H1 (cell line): ENCODE measurements around the gene PTPN7. TPM values are rescaled to one million over a fixed set of nuclear protein-coding genes. Genes with fewer than 3 reads are reported as not detected.

ENCODE experiments used
- CTCF ChIA-PET: fragments of 300-600 bp; sonication (Branson Sonifier 250); formaldehyde crosslinking; loops from one replicate; lab custom pipeline; 2021; ENCODE audit not compliant: partially characterized antibody; lab: Charles Lee
- POLR2A ChIA-PET: fragments of 300-600 bp; sonication (Branson Sonifier 250); formaldehyde crosslinking; loops from one replicate; lab custom pipeline; 2021; ENCODE audit warnings: inconsistent platforms; ENCODE audit not compliant: partially characterized antibody; lab: Charles Lee
- DNase-seq, 2 experiments: peaks; one replicate each; pipeline versions ENCODE4 v3.0.0 to v3.0.0-alpha.2; 2010 to 2022; ENCODE audit warnings: low spot score in 2 of 2, low read depth in 1 of 2, mixed read lengths in 1 of 2
- FAIRE-seq: peaks from 2 replicates; lab custom pipeline; 2011; peaks lifted over from hg19 to GRCh38; lab: Jason Lieb, UNC
- H2AFZ ChIP-seq: 2 replicates; pipeline ENCODE4 v1.8.1; 2012; ENCODE audit warnings: low read length, inconsistent platforms
- H2AK5ac ChIP-seq: 2 replicates; pipeline ENCODE4 v1.6.1; 2013; ENCODE audit warnings: low read depth, low read length
- H2BK120ac ChIP-seq: replicated peaks from 2 replicates; pipeline ENCODE3; 2013; ENCODE audit warnings: low read depth, low read length, inconsistent platforms
- H2BK12ac ChIP-seq: 2 replicates; pipeline ENCODE4 v1.6.1; 2013; ENCODE audit warnings: low read depth, low read length
- H2BK15ac ChIP-seq: 2 replicates; pipeline ENCODE4 v1.6.1; 2013; ENCODE audit warnings: low read length
- H2BK20ac ChIP-seq: 2 replicates; pipeline ENCODE4 v1.6.1; 2013; ENCODE audit warnings: low read length
- H2BK5ac ChIP-seq: 2 replicates; pipeline ENCODE4 v1.6.1; 2013; ENCODE audit warnings: low read depth, low read length
- H3K14ac ChIP-seq: 2 replicates; pipeline ENCODE4 v1.6.1; 2013; ENCODE audit warnings: inconsistent platforms; ENCODE audit not compliant: insufficient read length
- H3K18ac ChIP-seq: 2 replicates; pipeline ENCODE4 v1.6.1; 2013; ENCODE audit warnings: low read length; ENCODE audit errors: extremely low read depth
- H3K23ac ChIP-seq: 2 replicates; pipeline ENCODE4 v1.6.1; 2013; ENCODE audit warnings: inconsistent platforms; ENCODE audit not compliant: insufficient read length
- H3K23me2 ChIP-seq: 2 replicates; pipeline ENCODE4 v1.6.1; 2013; ENCODE audit warnings: low read depth, low read length
- H3K27ac ChIP-seq: 2 replicates; pipeline ENCODE4 v1.6.1; 2011; ENCODE audit warnings: low read depth, low read length, inconsistent platforms
- H3K27me3 ChIP-seq, 4 experiments: replicated peaks in 1 of 4; 1 replicate in 1 of 4; 2 replicates in 3 of 4; pipeline versions ENCODE4 v1.6.1 to v1.8.1; 2011 to 2013; ENCODE audit warnings: low read length in 3 of 4, mild to moderate bottlenecking in 3 of 4, inconsistent platforms in 2 of 4, mixed read lengths in 2 of 4, moderate library complexity in 1 of 4; ENCODE audit not compliant: control insufficient read depth in 3 of 4, insufficient read depth in 3 of 4; ENCODE audit errors: extremely low read depth in 1 of 4
- H3K36me3 ChIP-seq, 4 experiments: 2 replicates each; pipeline versions ENCODE4 v1.6.1 to v1.8.1; 2011 to 2013; ENCODE audit warnings: mild to moderate bottlenecking in 4 of 4, low read length in 3 of 4, moderate library complexity in 2 of 4, control low read depth in 1 of 4, inconsistent platforms in 1 of 4; ENCODE audit not compliant: insufficient read depth in 4 of 4, control insufficient read depth in 2 of 4
- H3K4ac ChIP-seq: replicated peaks from 2 replicates; pipeline ENCODE3; 2013; ENCODE audit warnings: low read length, low read depth, mixed read lengths, inconsistent platforms; ENCODE audit not compliant: insufficient read length
- H3K4me1 ChIP-seq, 4 experiments: replicated peaks in 1 of 4; 1 replicate in 1 of 4; 2 replicates in 3 of 4; pipeline versions ENCODE4 v1.6.1 to v1.8.1; 2011 to 2013; ENCODE audit warnings: low read length in 3 of 4, inconsistent platforms in 2 of 4, mixed read lengths in 1 of 4; ENCODE audit not compliant: insufficient read depth in 4 of 4, control insufficient read depth in 3 of 4
- H3K4me2 ChIP-seq, 2 experiments: 2 replicates each; pipeline versions ENCODE4 v1.6.1 to v1.8.1; 2011 to 2013; ENCODE audit warnings: low read depth in 2 of 2, low read length in 2 of 2, control low read depth in 1 of 2, inconsistent platforms in 1 of 2, mild to moderate bottlenecking in 1 of 2; ENCODE audit not compliant: insufficient read depth in 1 of 2
- H3K4me3 ChIP-seq, 4 experiments: fragments of 200-600, 300-600 bp in 1 of 4; sonication (generic), shearing (Covaris generic), sonication (Bioruptor Twin) in 1 of 4; 2 replicates each; pipeline versions ENCODE4 v1.5.1 to v1.8.1; 2011 to 2016; ENCODE audit warnings: low read length in 4 of 4, low read depth in 3 of 4, control low read depth in 2 of 4, inconsistent platforms in 2 of 4, mild to moderate bottlenecking in 2 of 4, mixed read lengths in 1 of 4, moderate library complexity in 1 of 4; ENCODE audit not compliant: insufficient read depth in 2 of 4; ENCODE audit errors: extremely low read depth in 1 of 4
- H3K56ac ChIP-seq: replicated peaks from 2 replicates; pipeline ENCODE3; 2013; ENCODE audit warnings: low read depth, mild to moderate bottlenecking, mixed read lengths, low read length, inconsistent platforms; ENCODE audit not compliant: insufficient read length
- H3K79me1 ChIP-seq: 2 replicates; pipeline ENCODE4 v1.6.1; 2013; ENCODE audit warnings: low read depth, low read length, control low read depth
- H3K79me2 ChIP-seq, 2 experiments: 2 replicates each; pipeline versions ENCODE4 v1.6.1 to v1.8.1; 2012 to 2013; ENCODE audit warnings: low read length in 2 of 2, mild to moderate bottlenecking in 2 of 2, inconsistent platforms in 1 of 2; ENCODE audit not compliant: insufficient read depth in 2 of 2, control insufficient read depth in 1 of 2
- H3K9ac ChIP-seq, 4 experiments: replicated peaks in 1 of 4; 1 replicate in 1 of 4; 2 replicates in 3 of 4; pipeline versions ENCODE4 v1.6.1 to v1.8.1; 2011 to 2013; ENCODE audit warnings: low read depth in 3 of 4, low read length in 3 of 4, control low read depth in 2 of 4, mild to moderate bottlenecking in 2 of 4, moderate library complexity in 2 of 4, inconsistent platforms in 1 of 4; ENCODE audit errors: extremely low read depth in 1 of 4
- H3K9me3 ChIP-seq, 2 experiments: 2 replicates each; pipeline versions ENCODE4 v1.6.1 to v1.8.1; 2012 to 2013; ENCODE audit warnings: mild to moderate bottlenecking in 2 of 2, moderate library complexity in 2 of 2, control low read depth in 1 of 2, inconsistent platforms in 1 of 2, low read depth in 1 of 2, low read length in 1 of 2, mixed read lengths in 1 of 2; ENCODE audit not compliant: insufficient read depth in 2 of 2
- H4K20me1 ChIP-seq, 2 experiments: replicated peaks in 1 of 2; 2 replicates each; pipeline versions ENCODE3 to v1.8.1; 2011 to 2013; ENCODE audit warnings: inconsistent platforms in 2 of 2, low read length in 2 of 2, mild to moderate bottlenecking in 1 of 2; ENCODE audit not compliant: insufficient read depth in 2 of 2, control insufficient read depth in 1 of 2
- H4K5ac ChIP-seq: 2 replicates; pipeline ENCODE4 v1.6.1; 2013; ENCODE audit warnings: low read length, low read depth, mixed read lengths, inconsistent platforms; ENCODE audit not compliant: insufficient read length
- H4K8ac ChIP-seq: 2 replicates; pipeline ENCODE4 v1.8.0; 2013; ENCODE audit warnings: mild to moderate bottlenecking, moderate library complexity, low read length, inconsistent platforms; ENCODE audit not compliant: insufficient read depth; ENCODE audit errors: extremely low read depth
- H4K91ac ChIP-seq: replicated peaks from 2 replicates; pipeline ENCODE3; 2013; ENCODE audit warnings: low read length, mixed read lengths, inconsistent platforms; ENCODE audit not compliant: insufficient read length
- ATF2 ChIP-seq: IDR thresholded peaks from 2 replicates; pipeline ENCODE4 v1.6.1; 2012; ENCODE audit warnings: low read length, inconsistent platforms
- CBX8 ChIP-seq: fragments of 300-800, 300-1000 bp; sonication (generic); IDR thresholded peaks from 2 replicates; pipeline ENCODE4 v1.7.1; 2016; ENCODE audit warnings: low read depth, low read length, borderline replicate concordance
- CEBPB ChIP-seq: IDR thresholded peaks from 2 replicates; pipeline ENCODE4 v1.6.1; 2012; ENCODE audit warnings: low read depth, low read length
- E2F6 ChIP-seq: IDR thresholded peaks from 2 replicates; pipeline ENCODE4 v1.6.1; 2012; ENCODE audit warnings: inconsistent platforms
- JUN ChIP-seq: IDR thresholded peaks from 2 replicates; pipeline ENCODE4 v1.6.1; 2011; ENCODE audit warnings: low read depth, mild to moderate bottlenecking, improper control_type of control experiment, low read length
- NANOG ChIP-seq: IDR thresholded peaks from 2 replicates; pipeline ENCODE4 v1.6.1; 2011; ENCODE audit warnings: low read length, low read depth, mild to moderate bottlenecking, inconsistent platforms; ENCODE audit not compliant: insufficient read depth, poor library complexity, severe bottlenecking
- POU5F1 ChIP-seq: IDR thresholded peaks from 2 replicates; pipeline ENCODE4 v1.6.1; 2011; ENCODE audit warnings: low read depth, mild to moderate bottlenecking, low read length, moderate library complexity
- RFX5 ChIP-seq: IDR thresholded peaks from 2 replicates; pipeline ENCODE4 v1.6.1; 2011; ENCODE audit warnings: low read depth, low read length, improper control_type of control experiment, borderline replicate concordance
- RXRA ChIP-seq: IDR thresholded peaks from 2 replicates; pipeline ENCODE4 v1.6.1; 2011; ENCODE audit warnings: low read depth, mild to moderate bottlenecking, low read length, moderate library complexity; ENCODE audit not compliant: insufficient read depth
- SAP30 ChIP-seq: fragments of 300-600 bp; sonication (generic); IDR thresholded peaks from 2 replicates; pipeline ENCODE4 v1.7.1; 2012; ENCODE audit warnings: low read length, moderate library complexity, mild to moderate bottlenecking, inconsistent platforms; ENCODE audit not compliant: insufficient read depth, insufficient replicate concordance
- SP1 ChIP-seq: IDR thresholded peaks from 2 replicates; pipeline ENCODE4 v1.6.1; 2011; ENCODE audit warnings: low read depth, low read length
- WGBS, 2 experiments: shearing (Covaris generic) in 1 of 2; methylation state at CpG; one replicate each; pipeline versions ENCODE4 v1.1.6 to v1.1.7; 2013 to 2015; ENCODE audit warnings: low lambda C conversion rate in 2 of 2, mixed read lengths in 2 of 2, inconsistent platforms in 1 of 2, low coverage in 1 of 2, missing lambda C conversion rate in 1 of 2; ENCODE audit not compliant: insufficient replicate concordance in 2 of 2, insufficient coverage in 1 of 2, insufficient read length in 1 of 2; ENCODE audit errors: extremely low coverage in 1 of 2, missing lambda C conversion rate in 1 of 2; 5-methylcytosine and 5-hydroxymethylcytosine counted together
- polyA plus RNA-seq, 7 experiments: library from polyadenylated mRNA; depleted of rRNA in 3 of 7; stranded (reverse) in 5 of 7; unstranded in 2 of 7; fragments of >200 nt in 5 of 7; fragments of 200-250 nt in 2 of 7; gene quantifications; 1 replicate in 5 of 7; 2 replicates in 1 of 7; 4 replicates in 1 of 7; pipeline versions ENCODE4 v1.2.1 to v1.2.3, GENCODE V29; 2011 to 2013; ENCODE audit warnings: missing spikeins in 2 of 7, mixed read lengths in 2 of 7
- total RNA-seq: library from RNA; stranded (reverse); fragmentation: NEBNext Ultra II Directional; extraction: Animal tissue kit (Norgen Biotek cat#: 25700); gene quantifications from 2 replicates; pipeline ENCODE4 v1.2.1, GENCODE V29; 2021

PTPN7 gene
- total and polyA plus RNA-seq, 2 of the 8 experiments (the other 6 are each of a cell fraction or from before 2014, with no cell fraction given), result 0.20 TPM; not detected in 1

- CTCF ChIA-PET, result interaction anchor here (0.8 to 1.9 kb wide), 3 partner anchors 12 to 40 kb away, joined by 3 to 11 read pairs (median 5); no protein-coding TSS in a partner anchor
- peaks cover 0 to 3% of the 10 kb centered on the region in 2 experiments; a peak in 2 of 4 replicates for H3K79me2 ChIP-seq
- no peak for TF ChIP-seq JUN
- TF ChIP-seq RFX5, result no peak
- TF ChIP-seq SP1, result no peak
- TF ChIP-seq CBX8, result no peak
- no peak for TF ChIP-seq E2F6
- no peak for TF ChIP-seq ATF2
- TF ChIP-seq POU5F1, result no peak
- TF ChIP-seq RXRA, result no peak
- TF ChIP-seq NANOG, result no peak
- TF ChIP-seq CEBPB, result no peak
- no peak for TF ChIP-seq SAP30
Observed at GRCh38 chr1:202148391-202148790, 12.0 kb downstream of the PTPN7 start.

More at GRCh38 chr1:202148391-202148790, 12.0 kb downstream of the PTPN7 start:
- no peak overlapping the region for H3K18ac ChIP-seq
- no peak overlapping the region for H3K4me2 ChIP-seq
- POLR2A ChIA-PET, result no interaction called here
- no peak overlapping the region for H3K9ac ChIP-seq
- no peak overlapping the region for H3K4me3 ChIP-seq
- peak overlapping the region; percentile 2; the same call in 1 of the 2 replicates for H2BK15ac ChIP-seq
- DNase-seq (no peak), FAIRE-seq (no peak)
- no peak overlapping the region for H3K23ac ChIP-seq
- no peak overlapping the region for H3K4ac ChIP-seq
- no peak overlapping the region for H2BK5ac ChIP-seq
- H3K36me3 ChIP-seq, result no peaks in the 10 kb centered on the region
- H3K23me2 ChIP-seq, result peaks cover 9% of the 10 kb centered on the region; the same call in 1 of the 2 replicates
- H3K14ac ChIP-seq, result no peak overlapping the region
- no peak overlapping the region for H2AK5ac ChIP-seq
- no peak overlapping the region for H2BK120ac ChIP-seq
- H2AFZ ChIP-seq, result no peak overlapping the region
- H3K27me3 ChIP-seq, result peaks cover 0 to 7% (median 2%) of the 10 kb centered on the region in 4 experiments; a peak in 3 of 7 replicates
- H4K20me1 ChIP-seq, result no peaks in the 10 kb centered on the region
- no peak overlapping the region for H4K91ac ChIP-seq
- no peak overlapping the region for H2BK12ac ChIP-seq
- H3K9me3 ChIP-seq, result no peaks in the 10 kb centered on the region
- H4K5ac ChIP-seq, result no peak overlapping the region
- peaks cover 3 to 8% (median 5%) of the 10 kb centered on the region in 4 experiments; a peak in 6 of 7 replicates for H3K4me1 ChIP-seq
- WGBS, 2 experiments, result 89% methylated on average over 4 of the region's 4 CpGs; no CpG with 5 or more reads in 1 of the 2 experiments
- H2BK20ac ChIP-seq, result no peak overlapping the region
- no peak overlapping the region for H4K8ac ChIP-seq
- H3K27ac ChIP-seq, result no peak overlapping the region
- H3K79me1 ChIP-seq, result no peaks in the 10 kb centered on the region; the same call in 1 of the 2 replicates
- no peak overlapping the region for H3K56ac ChIP-seq
